ENCODE data around the gene MUC4. TPM values are rescaled to one million over a fixed set of nuclear protein-coding genes. Genes with fewer than 3 reads are reported as not detected.
"Not testable (repeated sequence)": the region's sequence is repeated elsewhere in the genome, so short reads cannot be mapped to it uniquely, and the experiment has no call there.

MUC4 gene
- total and polyA plus RNA-seq, 7 experiments from 2014 or later = 0.07 to 0.48 TPM; not detected in 5

DNA sequence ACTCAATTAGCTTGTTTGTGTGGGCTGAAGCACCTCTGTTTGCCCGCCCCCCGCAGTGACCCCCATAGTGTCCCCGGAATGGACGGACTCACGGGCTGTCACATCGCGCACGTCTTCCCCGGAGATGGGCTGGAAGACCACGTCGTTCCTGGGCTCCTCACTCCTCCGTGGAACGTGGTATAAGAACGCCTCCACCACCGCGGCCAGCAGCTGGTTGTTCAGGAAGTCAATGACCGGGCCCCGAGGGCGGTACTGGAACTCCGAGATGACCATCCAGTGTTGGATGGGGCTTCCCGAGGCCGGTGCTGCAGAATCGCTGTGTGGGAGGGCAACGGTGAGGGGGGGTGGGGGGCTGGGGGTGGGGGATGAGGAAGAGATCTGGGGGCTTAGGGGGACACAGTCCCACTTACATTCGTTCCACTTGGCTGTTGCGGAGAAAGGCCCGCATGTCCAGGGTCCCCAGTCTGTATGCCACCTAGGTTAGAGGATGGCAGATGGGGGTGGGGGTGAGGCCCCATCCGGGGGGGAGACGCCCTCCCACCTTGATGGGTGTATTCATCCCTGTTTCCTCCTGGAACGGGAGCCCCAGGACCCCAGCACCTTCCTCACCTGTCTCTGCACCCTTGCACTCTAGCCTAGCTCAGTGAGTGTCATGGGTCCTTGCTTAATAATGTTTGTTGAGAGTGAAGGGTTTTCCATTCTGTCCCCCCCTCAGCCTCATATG lies 60.8 kb downstream of the MUC4 start:
- no peak overlapping the region for H3K27ac Mint-ChIP-seq
- peaks cover 9 to 22% (median 18%) of the 10 kb centered on the region in 7 donors for H3K4me1 Mint-ChIP-seq
- ChIA-PET POLR2A (interaction anchor here (0.6 kb wide), 1 partner anchor 310 kb away, joined by 3 read pairs; no protein-coding TSS in a partner anchor), CTCF (no interaction called here)
- no peaks in the 10 kb centered on the region for H3K36me3 ChIP-seq (ENCODE audit: control insufficient read depth in 2 of 3, insufficient read depth in 3 of 3, low read length in 3 of 3)
- H3K9me3 ChIP-seq (ENCODE audit: control insufficient read depth in 2 of 3, low read length in 3 of 3) = no peaks in the 10 kb centered on the region
- intact Hi-C loops (cut with micrococcal nuclease) = no loop called here
- peaks cover 4 to 8% of the 10 kb centered on the region in 2 donors for H3K4me1 ChIP-seq (ENCODE audit: control insufficient read depth in 2 of 2, insufficient read depth in 2 of 2, low read length in 2 of 2)
- H3K36me3 Mint-ChIP-seq = no peaks in the 10 kb centered on the region
- H3K27me3 ChIP-seq (ENCODE audit: control insufficient read depth in 2 of 2, insufficient read depth in 2 of 2, low read length in 2 of 2) = no peaks in the 10 kb centered on the region
- no peak overlapping the region for H3K4me3 ChIP-seq (ENCODE audit: low read length)
- H3K27ac ChIP-seq (ENCODE audit: low read depth, low read length) = no peak overlapping the region
- ATAC-seq = no peak
- no peak for DNase-seq
- H3K4me3 Mint-ChIP-seq = no peak overlapping the region
- H3K9me3 Mint-ChIP-seq = no peaks in the 10 kb centered on the region
- H3K27me3 Mint-ChIP-seq = no peaks in the 10 kb centered on the region

DNA sequence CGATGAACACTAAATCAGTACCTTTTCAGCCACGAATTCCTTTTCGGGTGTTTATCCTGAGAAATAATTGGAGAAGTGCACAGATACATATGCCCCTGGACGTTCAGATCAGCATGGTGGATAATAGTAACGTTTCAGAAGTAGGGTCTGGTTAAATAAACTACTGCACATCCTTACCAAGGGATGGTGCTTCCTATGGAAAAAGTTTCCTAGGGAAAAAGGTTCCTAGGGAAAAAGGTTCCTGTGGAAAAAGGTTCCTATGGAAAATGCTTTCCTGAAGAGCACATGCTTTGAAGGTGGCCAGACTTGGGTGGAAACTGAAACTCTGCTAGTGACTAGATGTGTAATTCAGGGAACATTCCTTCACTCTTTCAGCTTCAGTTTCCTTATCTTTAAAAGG lies 62.6 kb downstream of the MUC4 start:
- POLR2A ChIA-PET; H3K4me1 ChIP-seq (ENCODE audit: control insufficient read depth in 2 of 2, insufficient read depth in 2 of 2, low read length in 2 of 2); H3K27me3 Mint-ChIP-seq; DNase-seq; H3K9me3 Mint-ChIP-seq; CTCF ChIA-PET; H3K36me3 ChIP-seq (ENCODE audit: control insufficient read depth in 2 of 3, insufficient read depth in 3 of 3, low read length in 3 of 3); H3K36me3 Mint-ChIP-seq; H3K4me3 ChIP-seq (ENCODE audit: low read length); H3K27me3 ChIP-seq (ENCODE audit: control insufficient read depth in 2 of 2, insufficient read depth in 2 of 2, low read length in 2 of 2); ATAC-seq; H3K9me3 ChIP-seq (ENCODE audit: control insufficient read depth in 2 of 3, low read length in 3 of 3); H3K4me3 Mint-ChIP-seq; H3K27ac ChIP-seq (ENCODE audit: low read depth, low read length): not testable (repeated sequence)
- Mint-ChIP-seq H3K4me1 (peaks cover 6 to 18% (median 14%) of the 10 kb centered on the region in 7 donors), H3K27ac (peak overlapping the region in 1 of 9 donors; percentile 66)
- intact Hi-C loops (cut with micrococcal nuclease) = loop anchor here in 1 of 2 donors (5.0 kb wide), 2 partner anchors 148 to 458 kb away; no protein-coding TSS in a partner anchor

DNA sequence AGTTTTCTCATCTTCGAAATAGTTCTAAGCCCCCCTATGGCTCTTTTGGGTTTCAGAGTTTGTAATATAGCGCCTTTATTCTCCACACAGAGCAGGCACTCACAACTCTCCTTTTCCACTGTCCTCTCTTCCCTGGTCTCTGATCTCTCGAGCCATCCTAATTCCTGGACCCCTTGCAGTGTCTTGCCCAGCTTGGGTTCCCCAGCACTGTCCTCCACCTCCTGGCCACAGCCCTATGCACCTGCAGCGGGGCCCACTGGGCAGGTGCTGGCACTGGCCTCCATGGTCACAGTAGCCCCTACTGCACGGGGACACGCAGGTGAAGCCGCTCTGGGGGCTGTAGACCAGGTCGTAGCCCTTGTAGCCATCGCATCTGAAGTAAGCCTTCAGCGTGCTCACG lies 63.1 kb downstream of the MUC4 start:
- H3K27ac Mint-ChIP-seq = peak overlapping the region in 4 of 9 donors; percentile 45 to 86 (median 70)
- no peak for DNase-seq
- no peak overlapping the region for H3K4me3 ChIP-seq (ENCODE audit: low read length)
- POLR2A ChIA-PET = no interaction called here
- no peaks in the 10 kb centered on the region for H3K36me3 Mint-ChIP-seq
- H3K4me1 ChIP-seq (ENCODE audit: control insufficient read depth in 2 of 2, insufficient read depth in 2 of 2, low read length in 2 of 2) = peaks cover 0 to 8% of the 10 kb centered on the region in 2 donors
- intact Hi-C loops (cut with micrococcal nuclease) = loop anchor here (1.0 to 5.0 kb wide), 4 partner anchors 149 to 477 kb away; partner anchors contain the start of gene XXYLT1 (in 1 of the 2)
- H3K9me3 ChIP-seq (ENCODE audit: control insufficient read depth in 2 of 3, low read length in 3 of 3) = no peaks in the 10 kb centered on the region
- H3K9me3 Mint-ChIP-seq = peaks cover 0 to 2% (median 0%) of the 10 kb centered on the region in 11 donors
- H3K4me1 Mint-ChIP-seq = peaks cover 6 to 18% (median 12%) of the 10 kb centered on the region in 7 donors
- H3K27me3 ChIP-seq (ENCODE audit: control insufficient read depth in 2 of 2, insufficient read depth in 2 of 2, low read length in 2 of 2) = no peaks in the 10 kb centered on the region
- no peaks in the 10 kb centered on the region for H3K36me3 ChIP-seq (ENCODE audit: control insufficient read depth in 2 of 3, insufficient read depth in 3 of 3, low read length in 3 of 3)
- no peak for ATAC-seq
- CTCF ChIA-PET = no interaction called here
- H3K4me3 Mint-ChIP-seq = peak overlapping the region in 3 of 10 donors; percentile 29 to 40 (median 39)
- no peak overlapping the region for H3K27ac ChIP-seq (ENCODE audit: low read depth, low read length)
- peaks cover 0 to 7% (median 0%) of the 10 kb centered on the region in 5 donors for H3K27me3 Mint-ChIP-seq

DNA sequence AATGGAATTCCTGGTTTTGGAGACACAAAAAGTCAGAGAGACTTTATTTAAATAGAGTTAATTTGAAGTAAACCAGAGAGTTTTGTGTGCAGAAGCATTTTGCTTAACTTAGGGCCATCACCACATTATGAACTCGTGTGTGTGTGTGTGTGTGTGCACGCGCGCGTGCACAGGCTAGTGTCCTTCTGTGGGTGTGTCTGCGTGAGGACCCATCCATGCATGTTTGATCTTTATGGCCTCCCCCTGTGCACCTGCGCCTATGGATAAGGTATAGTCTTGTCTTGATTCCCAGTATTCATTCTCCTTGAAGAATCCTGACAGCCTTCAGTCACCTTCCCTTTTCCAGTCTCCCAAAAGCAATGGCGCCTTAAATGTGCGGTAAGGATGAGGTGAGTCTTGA lies 65.0 kb downstream of the MUC4 start:
- no peaks in the 10 kb centered on the region for H3K36me3 ChIP-seq (ENCODE audit: control insufficient read depth in 2 of 3, insufficient read depth in 3 of 3, low read length in 3 of 3)
- ATAC-seq (no peak), DNase-seq (no peak)
- H3K4me1 ChIP-seq (ENCODE audit: control insufficient read depth in 2 of 2, insufficient read depth in 2 of 2, low read length in 2 of 2) = peaks cover 0 to 8% of the 10 kb centered on the region in 2 donors
- H3K27me3 ChIP-seq (ENCODE audit: control insufficient read depth in 2 of 2, insufficient read depth in 2 of 2, low read length in 2 of 2) = no peaks in the 10 kb centered on the region
- H3K27ac ChIP-seq (ENCODE audit: low read depth, low read length) = no peak overlapping the region
- no peaks in the 10 kb centered on the region for H3K9me3 ChIP-seq (ENCODE audit: control insufficient read depth in 2 of 3, low read length in 3 of 3)
- no peaks in the 10 kb centered on the region for H3K36me3 Mint-ChIP-seq
- peaks cover 0 to 12% (median 0%) of the 10 kb centered on the region in 5 donors for H3K27me3 Mint-ChIP-seq
- ChIA-PET CTCF (interaction anchor here (0.5 kb wide), 1 partner anchor 59 kb away, joined by 3 read pairs; no protein-coding TSS in a partner anchor), POLR2A (no interaction called here)
- H3K9me3 Mint-ChIP-seq = peaks cover 0 to 2% (median 0%) of the 10 kb centered on the region in 11 donors
- intact Hi-C loops (cut with micrococcal nuclease) = loop anchor here in 1 of 2 donors (5.0 kb wide), 2 partner anchors 151 to 461 kb away; no protein-coding TSS in a partner anchor
- H3K4me3 ChIP-seq (ENCODE audit: low read length) = no peak overlapping the region
- H3K4me1 Mint-ChIP-seq = peaks cover 3 to 16% (median 9%) of the 10 kb centered on the region in 7 donors
- H3K27ac Mint-ChIP-seq = peak overlapping the region in 1 of 9 donors; percentile 38
- peak overlapping the region in 4 of 10 donors; percentile 11 to 62 (median 20) for H3K4me3 Mint-ChIP-seq

DNA sequence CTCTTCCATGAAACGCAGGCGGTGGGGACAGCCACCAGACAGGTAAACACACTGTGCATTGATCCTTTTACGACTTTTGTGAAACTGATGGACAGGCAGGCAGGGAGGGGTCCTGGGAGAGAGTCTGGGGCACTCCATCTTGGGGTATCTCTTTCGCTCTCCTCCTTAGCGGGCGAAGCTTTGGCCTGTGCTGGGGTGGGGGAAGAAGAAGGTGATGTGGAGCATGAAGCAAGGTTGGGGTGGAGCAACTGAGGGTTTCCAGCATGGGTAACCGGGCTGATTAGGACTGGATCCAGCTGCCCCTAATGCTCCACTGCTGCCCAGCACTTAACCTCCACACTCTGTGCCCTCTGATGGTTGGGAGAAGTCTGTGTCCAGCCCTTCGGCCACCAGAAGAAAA lies 65.4 kb downstream of the MUC4 start:
- Histone ChIP-seq H3K4me1 (ENCODE audit: control insufficient read depth in 2 of 2, insufficient read depth in 2 of 2, low read length in 2 of 2) (peaks cover 0 to 8% of the 10 kb centered on the region in 2 donors), H3K27me3 (ENCODE audit: control insufficient read depth in 2 of 2, insufficient read depth in 2 of 2, low read length in 2 of 2) (no peaks in the 10 kb centered on the region), H3K36me3 (ENCODE audit: control insufficient read depth in 2 of 3, insufficient read depth in 3 of 3, low read length in 3 of 3) (no peaks in the 10 kb centered on the region), H3K4me3 (ENCODE audit: low read length) (no peak overlapping the region), H3K27ac (ENCODE audit: low read depth, low read length) (no peak overlapping the region), H3K9me3 (ENCODE audit: control insufficient read depth in 2 of 3, low read length in 3 of 3) (no peaks in the 10 kb centered on the region)
- no peaks in the 10 kb centered on the region for H3K36me3 Mint-ChIP-seq
- peak overlapping the region in 2 of 9 donors; percentile 38 to 45 for H3K27ac Mint-ChIP-seq
- intact Hi-C loops (cut with micrococcal nuclease) = loop anchor here in 1 of 2 donors (5.0 kb wide), 2 partner anchors 151 to 461 kb away; no protein-coding TSS in a partner anchor
- H3K27me3 Mint-ChIP-seq = peaks cover 0 to 14% (median 0%) of the 10 kb centered on the region in 5 donors
- peaks cover 3 to 16% (median 9%) of the 10 kb centered on the region in 7 donors for H3K4me1 Mint-ChIP-seq
- POLR2A ChIA-PET = no interaction called here
- CTCF ChIA-PET = no interaction called here
- ATAC-seq = no peak
- peak overlapping the region in 1 of 10 donors; percentile 62 for H3K4me3 Mint-ChIP-seq
- no peak for DNase-seq
- H3K9me3 Mint-ChIP-seq = peaks cover 0 to 2% (median 0%) of the 10 kb centered on the region in 11 donors

DNA sequence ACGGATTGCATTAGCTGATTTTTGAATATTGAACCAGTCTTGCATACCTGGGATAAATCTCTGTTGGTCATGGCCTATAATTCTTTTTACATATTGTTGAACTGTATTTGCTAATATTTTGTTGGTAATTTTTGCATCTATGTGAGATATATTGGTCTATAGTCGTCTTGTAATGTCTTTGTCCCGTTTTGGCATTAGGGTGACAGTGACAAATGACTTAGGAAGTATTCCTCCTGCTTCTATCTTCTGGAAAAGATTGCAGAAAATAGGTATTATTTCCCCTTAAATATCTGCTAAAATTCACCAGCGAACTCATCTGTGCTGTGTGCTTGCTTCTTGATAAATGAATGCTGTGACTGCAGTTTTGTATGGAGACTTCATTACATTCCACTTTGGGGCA lies 67.3 kb downstream of the MUC4 start:
- Histone ChIP-seq H3K36me3 (ENCODE audit: control insufficient read depth in 2 of 3, insufficient read depth in 3 of 3, low read length in 3 of 3) (no peaks in the 10 kb centered on the region), H3K4me3 (ENCODE audit: low read length) (no peak overlapping the region), H3K27me3 (ENCODE audit: control insufficient read depth in 2 of 2, insufficient read depth in 2 of 2, low read length in 2 of 2) (no peaks in the 10 kb centered on the region), H3K9me3 (ENCODE audit: control insufficient read depth in 2 of 3, low read length in 3 of 3) (no peaks in the 10 kb centered on the region), H3K4me1 (ENCODE audit: control insufficient read depth in 2 of 2, insufficient read depth in 2 of 2, low read length in 2 of 2) (peaks cover 0 to 8% of the 10 kb centered on the region in 2 donors), H3K27ac (ENCODE audit: low read depth, low read length) (no peak overlapping the region)
- ATAC-seq (no peak), DNase-seq (no peak)
- Mint-ChIP-seq H3K36me3 (peaks cover 0 to 4% (median 0%) of the 10 kb centered on the region in 5 donors), H3K4me1 (peaks cover 3 to 16% (median 9%) of the 10 kb centered on the region in 7 donors), H3K27me3 (peaks cover 0 to 14% (median 0%) of the 10 kb centered on the region in 5 donors), H3K4me3 (no peak overlapping the region), H3K27ac (no peak overlapping the region), H3K9me3 (peaks cover 0 to 2% (median 0%) of the 10 kb centered on the region in 11 donors)
- intact Hi-C loops (cut with micrococcal nuclease) = loop anchor here in 1 of 2 donors (1.0 to 5.0 kb wide), 2 partner anchors 14 to 108 kb away; no protein-coding TSS in a partner anchor
- POLR2A ChIA-PET = interaction anchor here (0.8 kb wide), 1 partner anchor 1436 kb away, joined by 4 read pairs; no protein-coding TSS in a partner anchor
- CTCF ChIA-PET = no interaction called here

Data from naive thymus-derived CD4-positive, alpha-beta T cell (primary cell).